Retina (tissue), 1 donor: Measurements from ENCODE around the gene IL4I1.

Experiments
- DNase-seq: peaks from one replicate; pipeline ENCODE4 v3.0.0-alpha.2; 2016

The IL4I1 gene

GRCh38 chr19:49877879-49878743, 18.6 kb downstream of the IL4I1 start:
- DNase-seq = no peak

DNA sequence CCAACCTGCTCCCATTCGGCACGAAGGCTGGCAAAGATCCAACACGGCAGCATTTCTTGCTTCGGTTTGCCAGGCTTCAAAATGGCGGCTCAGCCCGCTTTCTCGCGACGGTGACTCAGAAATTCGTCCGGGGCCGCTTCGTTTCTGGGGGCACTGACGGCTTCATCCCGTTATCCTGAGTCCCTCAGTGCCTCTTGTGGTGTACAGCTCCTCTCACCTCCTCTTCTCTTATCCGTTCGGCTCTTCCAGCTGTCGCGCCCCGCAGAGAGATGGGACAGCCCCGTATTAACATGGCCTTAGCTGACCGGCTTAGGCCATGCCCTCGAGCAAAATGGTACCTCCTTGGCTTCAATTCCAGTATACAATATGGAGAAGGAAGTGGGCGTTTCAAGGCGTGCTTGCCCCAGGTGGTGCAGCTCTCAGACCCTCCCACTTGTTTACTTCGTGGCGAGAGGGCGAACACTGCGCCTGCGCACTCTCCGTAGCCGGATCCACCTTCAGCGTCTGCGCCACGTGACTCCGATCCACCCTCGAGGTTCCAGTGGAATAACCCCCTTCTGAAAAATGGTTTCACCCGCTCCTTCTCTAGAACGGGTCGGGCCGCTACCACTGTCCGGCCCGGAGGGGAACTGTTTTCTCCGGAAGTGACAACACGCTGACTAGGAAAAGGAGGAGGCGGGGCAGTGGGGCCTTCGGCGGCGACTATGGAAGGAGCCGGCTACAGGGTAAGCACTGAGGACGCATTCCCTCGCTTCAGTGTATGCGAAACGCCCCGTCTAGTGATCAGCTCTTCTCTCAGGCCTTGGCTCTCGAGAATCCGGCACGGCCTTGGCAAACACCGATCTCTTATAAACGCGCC, 19.4 kb downstream of the IL4I1 start, which contains the start of the genes AKT1S1 and TBC1D17:
TSS of gene AKT1S1 (minus strand) at position 336 of the 859 bp plus-strand sequence. CDS start 4,060 bp downstream, outside the sequence.
TSS of gene TBC1D17 (plus strand) at position 683 of the 859 bp plus-strand sequence. CDS start at position 705, 22 bp downstream.
- DNase-seq = peak; percentile 100

GRCh38 chr19:49876422-49877019, 20.2 kb downstream of the IL4I1 start:
- peak; percentile 100 for DNase-seq

- peak; percentile 92 for DNase-seq
These were observed 20.7 kb downstream of the IL4I1 start for GRCh38 chr19:49875857-49876421.

DNA sequence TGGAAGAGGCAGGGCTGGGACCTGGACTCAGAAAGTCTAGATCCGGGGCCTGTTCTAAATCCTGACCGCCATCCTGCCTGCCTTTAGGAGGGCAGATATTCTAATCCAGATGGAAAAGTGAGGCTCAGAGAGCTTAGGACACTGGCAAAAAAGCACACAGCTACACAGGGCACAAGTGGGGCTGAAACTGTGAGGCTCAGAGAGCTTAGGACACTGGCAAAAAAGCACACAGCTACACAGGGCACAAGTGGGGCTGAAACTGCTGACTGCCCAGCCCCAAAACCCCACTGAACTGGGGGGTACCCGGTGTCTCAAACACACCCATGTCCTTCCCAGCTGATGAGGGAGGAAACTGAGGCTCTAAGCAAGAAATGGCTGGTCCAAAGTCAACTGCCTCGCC, 21.5 kb downstream of the IL4I1 start:
- DNase-seq = no peak

DNA sequence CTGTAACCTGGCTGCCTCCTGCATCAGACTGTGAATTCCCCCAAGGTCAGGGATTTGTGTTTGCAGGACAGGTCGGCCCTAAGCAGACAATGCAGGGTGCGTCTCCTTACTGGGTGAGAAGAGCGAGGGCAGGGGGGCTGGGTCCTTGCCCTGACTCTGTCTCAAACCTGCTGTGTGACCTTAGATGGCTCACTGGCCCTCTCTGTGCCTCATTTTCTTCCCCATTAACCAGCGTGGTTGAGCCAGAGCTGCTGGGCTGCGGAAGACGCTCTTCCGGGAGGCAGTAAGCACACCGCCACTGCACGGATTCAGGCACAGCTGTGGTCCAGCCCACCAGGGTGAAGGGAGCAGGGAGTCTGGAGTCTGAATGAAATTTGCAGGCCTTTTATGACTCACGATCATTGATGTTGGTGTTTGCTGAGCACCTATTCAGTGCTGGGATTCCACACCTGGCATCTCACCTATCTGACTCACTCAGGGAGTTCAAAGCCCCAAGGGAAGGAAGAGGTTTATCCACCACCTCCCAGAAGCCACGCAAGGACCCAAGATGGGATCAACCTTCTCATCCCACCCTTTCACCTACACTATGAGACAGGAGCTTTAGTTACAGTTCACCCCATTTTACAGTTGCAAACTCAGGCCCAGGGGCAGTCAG, 22.1 kb downstream of the IL4I1 start:
- no peak for DNase-seq

GRCh38 chr19:49873834-49874233, 22.9 kb downstream of the IL4I1 start:
- no peak for DNase-seq

DNA sequence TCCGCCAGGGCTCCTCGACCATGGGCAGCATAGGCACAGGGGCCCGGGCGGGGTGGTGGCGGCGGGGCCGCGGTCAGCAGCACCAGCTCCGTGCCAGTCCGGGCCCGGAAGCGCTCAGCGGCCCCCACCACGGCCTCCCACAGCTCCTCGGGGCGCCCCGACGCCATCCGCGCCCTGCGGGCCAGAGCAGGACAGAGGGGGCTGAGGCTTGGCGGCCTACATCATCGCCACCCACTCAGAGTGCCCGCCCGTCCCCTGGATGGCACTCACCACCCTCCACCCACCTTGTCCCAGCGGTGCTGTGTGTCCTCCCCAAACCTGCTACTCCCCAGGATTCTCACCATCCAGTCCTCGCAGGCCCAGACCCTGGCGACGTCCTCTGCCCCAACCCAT, 23.6 kb downstream of the IL4I1 start:
- no peak for DNase-seq

- no peak for DNase-seq
These were observed 24.2 kb downstream of the IL4I1 start for GRCh38 chr19:49872245-49873128.

- no peak for DNase-seq
These were observed 25.2 kb downstream of the IL4I1 start for GRCh38 chr19:49871349-49871985.

DNA sequence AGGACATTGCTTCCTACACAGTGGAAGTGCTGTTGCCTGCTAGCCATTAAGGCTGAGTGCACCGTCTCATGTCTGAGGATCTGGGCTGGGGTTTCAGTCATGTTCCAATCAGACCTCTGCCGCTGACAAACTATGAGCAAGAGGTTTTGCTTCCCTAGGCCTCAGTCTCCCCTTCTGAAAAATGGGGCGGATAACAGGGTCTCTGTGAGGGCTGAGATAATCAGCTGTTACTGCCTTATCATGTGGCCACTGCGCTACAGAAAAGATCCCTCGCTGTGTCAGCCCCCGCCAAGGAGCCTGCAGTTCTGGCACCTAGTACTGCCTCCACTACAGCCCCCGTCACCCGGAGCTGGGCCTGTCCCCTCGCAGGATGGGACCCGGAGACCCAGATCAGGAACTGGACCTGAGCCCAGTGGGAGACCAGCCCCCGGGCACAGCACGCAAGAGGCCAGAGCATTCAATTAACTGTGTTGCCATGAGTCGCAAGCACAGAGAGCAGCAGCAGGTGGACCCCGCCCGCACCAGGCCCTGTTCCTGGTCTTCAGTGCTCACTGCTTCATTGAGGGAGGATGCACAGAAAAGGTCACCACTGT, 26.3 kb downstream of the IL4I1 start:
- DNase-seq = no peak

DNA sequence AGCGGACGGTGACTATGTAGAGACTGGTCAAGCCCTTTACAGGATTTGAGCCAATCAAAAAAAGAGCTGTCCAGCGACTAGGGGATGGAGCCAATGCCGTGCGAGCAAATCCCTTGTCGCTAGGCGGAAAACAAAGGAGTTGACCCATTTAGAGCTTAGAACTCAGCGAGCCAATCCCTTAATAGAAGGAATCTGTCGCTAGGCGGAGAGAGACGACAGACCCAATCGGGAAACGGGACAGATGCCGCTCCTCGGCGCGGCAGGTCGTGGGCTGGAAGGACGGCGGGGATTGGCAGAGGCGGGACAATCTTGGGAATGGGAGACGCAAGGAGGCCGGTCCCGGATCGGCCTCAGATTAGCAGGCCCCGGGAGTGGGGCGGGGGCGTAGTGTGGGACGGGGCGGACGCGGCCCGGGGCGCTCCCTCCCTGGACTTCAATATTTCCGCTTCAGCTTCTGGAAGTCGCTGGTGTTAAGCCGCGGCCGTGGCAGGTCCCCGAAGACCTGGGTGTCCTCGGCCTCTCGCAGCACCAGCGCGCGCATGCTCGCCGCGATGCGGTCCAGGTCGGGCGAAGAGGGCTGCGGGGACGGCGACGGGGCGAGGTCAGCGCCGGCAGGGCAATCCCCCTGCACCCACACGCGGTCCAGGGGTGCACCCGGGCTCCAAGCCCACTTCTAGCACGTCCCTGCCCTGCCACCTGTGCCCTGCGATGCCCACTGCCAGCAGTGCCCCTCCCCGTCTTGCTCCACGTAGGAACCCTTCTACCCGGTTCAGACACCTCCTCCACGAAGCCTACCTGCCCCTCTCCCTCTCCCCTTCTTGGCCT, 27.0 kb downstream of the IL4I1 start:
- peak; percentile 99 for DNase-seq

- no peak for DNase-seq
These were observed 27.6 kb downstream of the IL4I1 start for GRCh38 chr19:49869009-49869483.

DNA sequence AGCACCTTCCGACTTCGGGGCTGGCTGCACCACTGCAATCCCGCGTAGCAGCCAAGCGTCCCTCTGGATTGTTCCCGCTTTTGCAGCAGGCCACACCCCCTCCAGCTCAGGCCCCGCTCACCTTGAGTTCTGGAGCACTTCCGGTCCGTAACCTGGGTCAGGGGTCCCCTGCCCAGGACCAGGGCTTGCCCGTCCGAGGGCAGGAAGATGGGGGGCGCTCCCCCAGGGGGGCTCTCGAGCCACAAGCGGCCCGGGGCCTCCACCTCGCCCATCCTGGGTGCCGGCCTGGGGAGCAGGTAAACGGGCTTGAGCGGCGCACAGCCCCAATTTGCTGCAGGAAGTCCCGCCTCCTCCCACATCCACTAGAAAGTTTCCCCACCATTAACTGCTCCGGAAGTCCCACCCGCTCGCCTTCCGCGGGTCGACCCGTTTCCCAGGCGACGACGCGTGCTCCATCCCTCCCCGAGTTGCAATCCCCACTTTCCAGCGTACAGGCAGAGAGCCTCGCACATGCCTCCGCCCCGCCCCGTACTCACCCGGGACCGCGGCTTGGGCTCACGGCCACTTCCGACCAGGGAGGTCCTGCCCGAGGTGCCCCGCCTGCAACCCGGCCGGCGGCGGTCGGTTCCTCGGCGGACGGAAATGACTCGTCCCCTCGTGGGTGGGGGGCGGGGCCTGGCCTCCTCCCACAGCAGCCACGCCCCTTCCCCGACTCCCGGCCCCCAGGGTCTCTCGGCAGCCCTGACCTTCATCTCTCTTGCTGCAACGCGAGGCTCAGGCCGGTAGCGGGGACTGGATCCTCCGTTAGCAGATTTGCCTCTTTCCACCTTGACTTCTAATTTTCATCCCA, 29.5 kb downstream of the IL4I1 start, which contains the start of gene PNKP:
TSS of gene PNKP (minus strand) at position 644 of the 850 bp plus-strand sequence. CDS start at position 272, 372 bp downstream.
- peak; percentile 99 for DNase-seq

GRCh38 chr19:49864890-49865289, 31.8 kb downstream of the IL4I1 start:
- DNase-seq = no peak

- no peak for DNase-seq
These were observed 32.8 kb downstream of the IL4I1 start for GRCh38 chr19:49863935-49864320.

DNA sequence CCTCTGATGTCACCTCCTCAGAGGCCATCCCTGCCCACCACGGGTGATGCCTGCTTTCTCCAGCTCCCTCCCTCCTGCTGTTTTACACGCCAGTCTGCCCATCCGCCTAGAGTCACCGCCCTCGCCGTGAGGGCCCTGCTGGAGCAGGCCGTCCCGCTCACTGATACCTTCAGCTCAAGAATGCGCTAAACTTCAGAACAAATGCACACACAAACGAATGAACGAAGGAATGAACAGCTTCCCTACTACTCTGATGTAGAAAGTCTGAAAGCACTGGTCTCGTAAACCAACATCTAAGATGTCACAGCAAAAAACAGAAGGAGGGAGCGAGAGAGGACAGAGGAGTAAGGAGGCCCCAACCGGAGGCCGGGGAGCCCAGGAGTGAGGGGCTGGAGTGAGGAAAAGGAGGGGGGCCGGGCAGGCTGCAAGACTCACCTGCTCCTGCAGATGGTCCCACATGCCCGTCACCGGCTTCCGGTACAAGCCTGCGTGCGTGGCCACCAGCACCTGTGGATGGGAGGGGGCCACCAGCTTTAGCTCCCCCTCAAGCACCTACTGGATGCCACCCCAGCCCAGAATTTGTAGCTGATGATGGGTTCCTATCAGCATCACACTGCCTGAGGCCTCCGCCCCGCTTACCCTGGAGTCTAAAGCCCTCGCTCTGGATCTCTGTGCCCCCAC, 33.3 kb downstream of the IL4I1 start:
- DNase-seq = no peak
